ENCODE data around the gene COMMD2.

GRCh38 chr3:149705416-149705815 is 46.9 kb downstream of the COMMD2 start:
- TF ChIP-seq POLR2A (IDR thresholded peaks at IDR 0.05): no peak
- no peak for TF ChIP-seq CTCF (IDR thresholded peaks at IDR 0.05)

Measured in right lobe of liver (tissue), 4 donors.